Measurements from ENCODE around the gene C1S. TPM values are rescaled to one million over a fixed set of nuclear protein-coding genes. Genes with fewer than 3 reads are reported as not detected.

C1S gene
- total RNA-seq, 4 donors from 2014 or later: 137 to 470 (median 255) TPM

- Histone ChIP-seq H3K4me3 (replicated peaks in 1 of 3) (no peak overlapping the region), H3K36me3 (no peaks in the 10 kb centered on the region), H3K27me3 (no peaks in the 10 kb centered on the region), H3K27ac (no peak overlapping the region), H3K9me3 (no peaks in the 10 kb centered on the region), H3K4me1 (peaks cover 0 to 21% of the 10 kb centered on the region in 2 donors)
- intact Hi-C loops (cut with DNase I): loop anchor here (5.0 kb wide), 2 partner anchors 36 to 146 kb away; no protein-coding TSS in a partner anchor
- no peak for TF ChIP-seq CTCF (IDR thresholded peaks at IDR 0.05)
- no peak for TF ChIP-seq POLR2A (IDR thresholded peaks at IDR 0.05)
- WGBS, 2 donors: 51 to 62% methylated on average over 5 of the region's 5 CpGs
- no peak for DNase-seq
Observed at GRCh38 chr12:7093486-7093885, 33.0 kb downstream of the C1S start.

GRCh38 chr12:7093892-7094291 is 33.4 kb downstream of the C1S start:
- Histone ChIP-seq H3K36me3 (no peaks in the 10 kb centered on the region), H3K27me3 (no peaks in the 10 kb centered on the region), H3K27ac (no peak overlapping the region), H3K9me3 (no peaks in the 10 kb centered on the region), H3K4me1 (peaks cover 0 to 21% of the 10 kb centered on the region in 2 donors), H3K4me3 (replicated peaks in 1 of 3) (no peak overlapping the region)
- WGBS, 2 donors: 62 to 69% methylated on average over 10 of the region's 10 CpGs
- TF ChIP-seq POLR2A (IDR thresholded peaks at IDR 0.05): no peak
- no peak for TF ChIP-seq CTCF (IDR thresholded peaks at IDR 0.05)
- intact Hi-C loops (cut with DNase I): loop anchor here (5.0 kb wide), 2 partner anchors 37 to 147 kb away; no protein-coding TSS in a partner anchor
- DNase-seq: no peak

DNA sequence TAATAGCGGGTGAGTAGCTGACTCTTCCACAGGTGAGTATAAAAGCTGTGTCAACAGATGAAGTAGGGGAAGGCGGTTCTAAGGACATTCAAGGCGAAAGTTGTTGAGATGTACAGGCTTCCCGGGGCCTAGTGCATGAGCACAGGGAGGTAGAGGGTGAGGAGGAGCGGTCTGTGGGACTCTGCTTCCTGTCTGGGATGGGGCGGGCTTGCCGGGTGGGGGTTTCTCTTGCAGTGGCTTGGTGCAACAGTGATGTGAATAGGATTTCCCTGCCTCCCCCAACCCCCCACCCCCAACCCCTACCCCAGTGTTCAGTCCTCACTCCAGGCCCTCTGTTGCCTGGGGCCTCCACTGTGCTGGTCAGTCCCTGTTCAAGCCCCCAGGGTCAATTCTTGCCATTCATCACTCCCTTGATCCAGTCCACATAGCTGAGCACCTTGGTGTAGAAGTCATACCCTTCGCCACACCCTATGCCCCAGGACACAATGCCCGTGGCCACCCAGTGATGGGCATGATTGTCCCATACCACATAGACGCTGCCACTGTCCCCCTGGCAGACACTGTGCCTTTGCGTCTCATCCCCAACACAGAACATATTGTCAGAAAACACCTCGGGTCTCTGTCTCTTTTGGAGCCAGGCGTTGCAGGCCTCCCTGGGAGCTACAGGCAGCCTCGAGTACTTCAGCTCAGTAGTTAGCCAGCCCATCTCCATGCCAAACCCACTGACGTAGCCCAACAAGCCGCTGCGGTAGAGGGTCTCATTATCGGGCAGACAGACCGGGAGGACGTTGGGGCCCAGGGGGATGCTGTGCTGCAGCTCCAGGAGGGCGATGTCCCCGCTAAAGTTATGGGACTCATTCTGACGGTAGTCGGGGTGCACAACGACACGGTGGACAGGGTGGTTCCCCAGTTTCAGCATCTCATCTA is 35.8 kb downstream of the C1S start:
- WGBS, 2 donors: 82 to 83% methylated on average over 19 to 26 of the region's 26 CpGs
- H3K36me3 ChIP-seq: peaks cover 0 to 3% of the 10 kb centered on the region in 2 donors
- TF ChIP-seq POLR2A (IDR thresholded peaks at IDR 0.05): no peak
- TF ChIP-seq CTCF (IDR thresholded peaks at IDR 0.05): no peak
- no peaks in the 10 kb centered on the region for H3K27me3 ChIP-seq
- H3K27ac ChIP-seq: no peak overlapping the region
- no peak for DNase-seq
- intact Hi-C loops (cut with DNase I): no loop called here
- H3K9me3 ChIP-seq: no peaks in the 10 kb centered on the region
- no peak overlapping the region for H3K4me3 ChIP-seq (replicated peaks in 1 of 3)
- peaks cover 0 to 21% of the 10 kb centered on the region in 2 donors for H3K4me1 ChIP-seq

GRCh38 chr12:7096979-7097378 is 36.5 kb downstream of the C1S start:
- intact Hi-C loops (cut with DNase I): no loop called here
- no peak for DNase-seq
- Histone ChIP-seq H3K27me3 (no peaks in the 10 kb centered on the region), H3K4me3 (replicated peaks in 1 of 3) (no peak overlapping the region), H3K4me1 (peaks cover 0 to 16% of the 10 kb centered on the region in 2 donors), H3K9me3 (no peaks in the 10 kb centered on the region), H3K27ac (no peak overlapping the region), H3K36me3 (peaks cover 0 to 3% of the 10 kb centered on the region in 2 donors)
- TF ChIP-seq CTCF (IDR thresholded peaks at IDR 0.05) (no peak), POLR2A (IDR thresholded peaks at IDR 0.05) (no peak)
- 74 to 78% methylated on average over 15 to 19 of the region's 19 CpGs for WGBS, 2 donors
